ENCODE measurements around the gene LRRC74B.

DNA sequence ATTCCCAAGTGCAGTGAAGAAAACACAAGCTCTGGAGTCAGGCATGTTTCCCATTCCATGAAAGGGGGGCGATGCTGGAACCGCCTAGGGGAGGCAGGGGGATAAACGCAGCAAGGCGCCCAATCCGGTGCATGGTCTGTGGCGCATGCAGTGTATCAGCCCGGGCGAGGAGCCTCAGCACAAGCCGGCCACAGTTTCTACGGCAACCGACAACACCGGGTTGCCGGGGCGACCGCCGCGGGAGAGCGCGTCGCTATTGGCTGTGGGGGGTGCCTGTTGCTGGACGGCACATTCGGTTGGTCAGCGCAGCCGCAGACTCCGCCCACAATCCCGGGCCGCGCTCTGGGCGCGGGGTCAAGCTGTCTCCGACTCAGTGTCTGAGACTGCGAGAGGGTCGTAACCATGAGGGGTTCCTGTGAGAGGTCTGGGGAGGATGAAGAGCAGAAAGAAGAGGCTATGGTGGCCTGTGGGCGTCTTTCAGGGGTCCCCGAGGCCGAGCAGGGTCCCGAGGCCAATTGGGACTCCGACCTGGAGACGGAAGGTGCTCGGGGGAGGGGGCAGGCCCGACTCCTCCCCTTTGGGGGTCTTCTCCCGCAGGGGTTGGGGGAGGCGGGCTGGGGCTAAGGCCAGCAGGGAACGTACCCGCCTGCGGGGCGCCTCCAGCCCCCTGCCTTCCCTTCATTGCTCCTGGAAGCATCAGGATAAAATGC lies at the start of gene LRRC74B:
- TF ChIP-seq ZNF114 (CRISPR knock-in tag; IDR thresholded peaks at IDR 0.05) (no peak), EZH2 (IDR thresholded peaks at IDR 0.05; ENCODE audit: low read depth, unreplicated experiment) (no peak)
